Upper lobe of left lung (tissue), 6 donors: ENCODE data around the gene PTF1A. TPM values are rescaled to one million over a fixed set of nuclear protein-coding genes. Genes with fewer than 3 reads are reported as not detected.

ENCODE experiments used
- ATAC-seq, 2 donors: fragments of 200-7000 bp; cut with Tn5 transposase; one replicate each; pipeline ENCODE4 v1.9.1; 2022; ENCODE audit warnings: mild to moderate bottlenecking in 2 of 2, moderate library complexity in 2 of 2; ENCODE audit not compliant: low FRiP score in 2 of 2
- DNase-seq, 2 donors: peaks; one replicate each; pipeline ENCODE4 v3.0.0-alpha.2; 2019 to 2020
- H3K27ac ChIP-seq, 4 donors: fragments of 200-600 bp; sonication (generic); one replicate each; pipeline ENCODE4 v1.5.1; 2016 to 2019
- H3K27me3 ChIP-seq, 4 donors: fragments of 200-600 bp; sonication (generic); one replicate each; pipeline ENCODE4 v1.5.1; 2017 to 2019
- H3K36me3 ChIP-seq, 4 donors: fragments of 200-600 bp; sonication (generic); one replicate each; pipeline ENCODE4 v1.5.1; 2016 to 2019
- H3K4me1 ChIP-seq, 4 donors: fragments of 200-600 bp; sonication (generic); one replicate each; pipeline ENCODE4 v1.5.1; 2018 to 2019
- H3K4me3 ChIP-seq, 4 donors: fragments of 200-600 bp; sonication (generic); one replicate each; pipeline ENCODE4 v1.5.1; 2017 to 2019; ENCODE audit warnings: mild to moderate bottlenecking in 2 of 4, moderate library complexity in 1 of 4
- H3K9me3 ChIP-seq, 4 donors: fragments of 200-600 bp; sonication (generic); one replicate each; pipeline ENCODE4 v1.5.1; 2018 to 2019
- CTCF ChIP-seq, 6 experiments: fragments of 450-650 bp in 4 of 6; fragments of 200-600 bp in 2 of 6; sonication (generic) in 2 of 6; IDR thresholded peaks; one replicate each; pipeline ENCODE4 v1.5.1; 2016 to 2019; ENCODE audit warnings: antibody characterized with exemption in 6 of 6
- EP300 ChIP-seq, 4 donors: sonication (generic); formaldehyde crosslinking; IDR thresholded peaks; one replicate each; pipeline ENCODE4 v1.5.1; 2017; ENCODE audit warnings: antibody characterized with exemption in 4 of 4, control low read depth in 2 of 4
- POLR2A ChIP-seq, 4 donors: fragments of 450-650 bp; IDR thresholded peaks; one replicate each; pipeline ENCODE4 v1.5.1; 2016 to 2017; ENCODE audit warnings: antibody characterized with exemption in 4 of 4, mild to moderate bottlenecking in 2 of 4
- POLR2AphosphoS5 ChIP-seq, 2 donors: sonication (generic); formaldehyde crosslinking; IDR thresholded peaks; one replicate each; pipeline ENCODE4 v1.5.1; 2017; ENCODE audit warnings: antibody characterized with exemption in 2 of 2
- WGBS, 2 donors: methylation state at CpG; one replicate each; pipeline ENCODE4 v1.1.5; 2017 to 2018; 5-methylcytosine and 5-hydroxymethylcytosine counted together
- total RNA-seq, 6 donors: library from RNA; depleted of rRNA in 4 of 6; stranded (reverse); fragments of >200 nt in 4 of 6; gene quantifications; one replicate each; pipeline versions ENCODE4 v1.1.0 to v1.2.1, GENCODE V29; 2016 to 2021
- donor health status: DM: no; HTN: no; CAD: no; lungs with moderate emphysema.
- donor health status: DM: no; HTN: yes; CAD: no; lungs with severe emphysema.

PTF1A gene
- total RNA-seq, 6 donors from 2014 or later: not detected

- 2% methylated on average over 10 to 29 of the region's 60 CpGs for WGBS, 2 donors
- H3K27me3 ChIP-seq: peaks cover 0 to 30% (median 15%) of the 10 kb centered on the region in 4 donors
- ATAC-seq: no peak
These were observed 7.0 kb downstream of the PTF1A start for GRCh38 chr10:23198940-23199767.

DNA sequence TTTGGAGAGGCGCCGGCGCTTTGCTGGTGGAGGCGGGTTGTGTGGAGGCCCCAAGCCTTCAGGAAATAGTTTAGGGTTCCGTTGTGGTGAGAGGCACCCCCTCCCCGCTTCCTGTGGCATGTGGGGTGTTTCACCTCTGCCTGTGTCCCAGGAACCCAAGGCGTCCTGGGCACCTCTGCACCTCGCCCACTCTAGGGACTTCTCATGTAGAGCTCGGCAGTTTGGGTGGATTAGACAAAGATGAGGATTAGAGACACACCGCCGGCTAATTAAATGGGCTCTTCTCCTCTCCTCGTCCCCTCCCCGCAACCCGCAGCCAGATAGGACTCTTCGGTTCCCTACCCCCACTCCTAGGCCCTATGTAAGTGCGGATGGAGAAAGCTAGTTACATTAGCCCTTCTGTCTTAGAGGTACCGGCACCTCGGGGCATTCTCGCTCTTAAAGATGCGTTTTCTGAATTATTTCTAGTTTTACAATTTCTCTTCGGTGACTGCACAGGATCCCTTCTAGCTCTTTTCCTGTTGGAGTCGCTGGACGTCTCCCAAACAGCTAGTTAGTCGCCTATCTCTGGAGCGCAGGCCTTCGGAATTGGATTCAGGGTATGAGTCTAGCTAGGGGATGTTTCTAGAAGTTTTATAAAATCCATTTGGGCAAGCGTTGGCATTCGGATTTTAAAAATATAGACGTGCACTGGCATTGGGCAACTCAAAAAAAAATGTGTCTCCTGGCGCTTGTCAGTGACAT, 7.8 kb downstream of the PTF1A start:
- Histone ChIP-seq H3K4me1 (peaks cover 0 to 14% (median 3%) of the 10 kb centered on the region in 4 donors), H3K36me3 (no peaks in the 10 kb centered on the region), H3K27ac (no peak overlapping the region), H3K27me3 (peaks cover 0 to 22% (median 11%) of the 10 kb centered on the region in 4 donors), H3K4me3 (no peak overlapping the region), H3K9me3 (no peaks in the 10 kb centered on the region)
- DNase-seq (no peak), ATAC-seq (no peak)
- no peak for TF ChIP-seq EP300 (IDR thresholded peaks at IDR 0.05)
- TF ChIP-seq POLR2A (IDR thresholded peaks at IDR 0.05): no peak
- no peak for TF ChIP-seq CTCF (IDR thresholded peaks at IDR 0.05)
- TF ChIP-seq POLR2AphosphoS5 (IDR thresholded peaks at IDR 0.05): no peak
- WGBS, 2 donors: 4 to 5% methylated on average over 23 to 30 of the region's 30 CpGs

More at GRCh38 chr10:23198940-23199767, 7.0 kb downstream of the PTF1A start:
- no peak for TF ChIP-seq CTCF (IDR thresholded peaks at IDR 0.05)
- TF ChIP-seq POLR2AphosphoS5 (IDR thresholded peaks at IDR 0.05): no peak
- TF ChIP-seq EP300 (IDR thresholded peaks at IDR 0.05): no peak
- no peak for TF ChIP-seq POLR2A (IDR thresholded peaks at IDR 0.05)
- peak in 1 of 2 donors; percentile 74 for DNase-seq
- Histone ChIP-seq H3K9me3 (no peaks in the 10 kb centered on the region), H3K4me3 (no peak overlapping the region), H3K36me3 (no peaks in the 10 kb centered on the region), H3K27ac (no peak overlapping the region), H3K4me1 (peaks cover 0 to 19% (median 5%) of the 10 kb centered on the region in 4 donors)

GRCh38 chr10:23200586-23200985, 8.5 kb downstream of the PTF1A start:
- no peaks in the 10 kb centered on the region for H3K9me3 ChIP-seq
- H3K27me3 ChIP-seq: peaks cover 0 to 16% (median 6%) of the 10 kb centered on the region in 4 donors
- WGBS, 2 donors: 2 to 11% methylated on average over 7 to 12 of the region's 12 CpGs
- H3K4me1 ChIP-seq: peaks cover 0 to 9% (median 0%) of the 10 kb centered on the region in 4 donors
- TF ChIP-seq POLR2AphosphoS5 (IDR thresholded peaks at IDR 0.05) (no peak), EP300 (IDR thresholded peaks at IDR 0.05) (no peak), CTCF (IDR thresholded peaks at IDR 0.05) (no peak), POLR2A (IDR thresholded peaks at IDR 0.05) (no peak)
- no peaks in the 10 kb centered on the region for H3K36me3 ChIP-seq
- no peak overlapping the region for H3K4me3 ChIP-seq
- DNase-seq (no peak), ATAC-seq (no peak)
- H3K27ac ChIP-seq: no peak overlapping the region

- ATAC-seq (no peak), DNase-seq (no peak)
- Histone ChIP-seq H3K27ac (no peak overlapping the region), H3K27me3 (peaks cover 0 to 13% (median 6%) of the 10 kb centered on the region in 4 donors), H3K36me3 (no peaks in the 10 kb centered on the region), H3K4me1 (peaks cover 0 to 9% (median 0%) of the 10 kb centered on the region in 4 donors), H3K4me3 (no peak overlapping the region), H3K9me3 (no peaks in the 10 kb centered on the region)
- no peak for TF ChIP-seq POLR2AphosphoS5 (IDR thresholded peaks at IDR 0.05)
- WGBS, 2 donors: 4 to 5% methylated on average over 9 to 11 of the region's 11 CpGs
These were observed 9.0 kb downstream of the PTF1A start for GRCh38 chr10:23200997-23201652.

DNA sequence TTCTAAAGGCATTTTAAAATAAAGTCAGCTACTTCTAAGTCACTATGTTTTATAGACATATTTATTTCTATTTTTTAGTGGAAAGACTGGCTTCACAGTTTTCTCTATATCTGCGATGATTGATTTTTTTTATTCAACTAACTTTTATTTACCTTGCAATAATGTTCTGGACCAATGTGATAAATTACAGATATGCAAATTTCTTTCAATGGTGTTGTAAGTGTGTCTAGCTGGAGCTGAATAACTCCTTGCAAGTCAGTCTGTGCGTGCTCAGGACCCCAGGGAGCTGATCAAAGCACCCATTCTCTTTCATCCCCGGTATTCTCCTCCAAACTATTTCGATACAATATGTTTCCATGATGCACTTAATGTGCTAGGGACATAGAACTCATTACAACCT, 9.7 kb downstream of the PTF1A start:
- ATAC-seq (no peak), DNase-seq (no peak)
- Histone ChIP-seq H3K36me3 (no peaks in the 10 kb centered on the region), H3K27me3 (peaks cover 0 to 13% (median 4%) of the 10 kb centered on the region in 4 donors), H3K9me3 (no peaks in the 10 kb centered on the region), H3K4me1 (peaks cover 0 to 9% (median 0%) of the 10 kb centered on the region in 4 donors), H3K27ac (no peak overlapping the region), H3K4me3 (no peak overlapping the region)
- WGBS, 2 donors: 4 to 22% methylated on average over 4 of the region's 4 CpGs
- TF ChIP-seq CTCF (IDR thresholded peaks at IDR 0.05): no peak
- no peak for TF ChIP-seq POLR2AphosphoS5 (IDR thresholded peaks at IDR 0.05)
- no peak for TF ChIP-seq EP300 (IDR thresholded peaks at IDR 0.05)
